ENCODE data around the gene IFT88. TPM values are rescaled to one million over a fixed set of nuclear protein-coding genes. Genes with fewer than 3 reads are reported as not detected.

IFT88 gene
- polyA plus RNA-seq, 1 of the 3 experiments (the other 2 are of a cell fraction), result 6.2 TPM

- Histone ChIP-seq H3K36me3 (replicated peaks in 1 of 2; ENCODE audit: control insufficient read depth in 1 of 2, insufficient read depth in 2 of 2, low read length in 1 of 2) (no peaks in the 10 kb centered on the region), H2AFZ (ENCODE audit: low read depth) (no peak overlapping the region), H3F3A (replicated peaks; ENCODE audit: insufficient read depth) (peaks cover 21% of the 10 kb centered on the region), H3K9me2 (no peaks in the 10 kb centered on the region), H3K9ac (no peak overlapping the region), H4K20me1 (ENCODE audit: insufficient read depth) (no peaks in the 10 kb centered on the region), H3K27me3 (ENCODE audit: insufficient read depth) (no peaks in the 10 kb centered on the region), H3K4me2 (no peak overlapping the region), H3K9me3 (no peaks in the 10 kb centered on the region), H3K4me1 (ENCODE audit: control insufficient read depth in 1 of 2, insufficient read depth in 2 of 2, low read depth in 1 of 2, low read length in 1 of 2) (peaks cover 4 to 18% of the 10 kb centered on the region in 2 experiments; a peak in 3 of 4 replicates), H3K4me3 (ENCODE audit: low read depth in 2 of 2, low read length in 1 of 2) (no peak overlapping the region), H3K27ac (ENCODE audit: low read depth in 2 of 2, low read length in 1 of 2) (no peak overlapping the region), H3K79me2 (ENCODE audit: insufficient read depth) (no peaks in the 10 kb centered on the region)
- WGBS (ENCODE audit: low lambda C conversion rate), result 89% methylated on average over 15 of the region's 15 CpGs
- ChIA-PET CTCF (interaction anchor here (7.3 kb wide), 1 partner anchor 111 kb away, joined by 76 read pairs; no protein-coding TSS in a partner anchor), POLR2A (no interaction called here)
- no peak for TF ChIP-seq CTCF (IDR thresholded peaks at IDR 0.05)
- TF ChIP-seq GATA2 (CRISPR knock-in tag; IDR thresholded peaks at IDR 0.05), result no peak
- no peak for TF ChIP-seq IRF3 (IDR thresholded peaks at IDR 0.05; ENCODE audit: low read depth, low read length)
- TF ChIP-seq RXRA (IDR thresholded peaks at IDR 0.05; ENCODE audit: borderline replicate concordance, low read depth), result no peak
- no peak for TF ChIP-seq RFX5 (IDR thresholded peaks at IDR 0.05; ENCODE audit: low read length)
- TF ChIP-seq TAF1 (IDR thresholded peaks at IDR 0.05; ENCODE audit: borderline replicate concordance, low read depth, low read length), result no peak
- no peak for TF ChIP-seq ELF1 (IDR thresholded peaks at IDR 0.05)
- no peak for TF ChIP-seq NRF1 (IDR thresholded peaks at IDR 0.05; ENCODE audit: low read depth, low read length)
- no peak for TF ChIP-seq YY1 (IDR thresholded peaks at IDR 0.05; ENCODE audit: low read depth)
- no peak for TF ChIP-seq TEAD4 (IDR thresholded peaks at IDR 0.05; ENCODE audit: borderline replicate concordance, insufficient read depth)
- TF ChIP-seq GABPA (IDR thresholded peaks at IDR 0.05; ENCODE audit: low read depth), result no peak
- DNase-seq, result no peak
These were observed 150.0 kb downstream of the IFT88 start for GRCh38 chr13:20716951-20717350.

- no peaks in the 10 kb centered on the region for H3K9me2 ChIP-seq
- DNase-seq, result no peak
- H4K20me1 ChIP-seq (ENCODE audit: insufficient read depth), result no peaks in the 10 kb centered on the region
- H3K79me2 ChIP-seq (ENCODE audit: insufficient read depth), result no peaks in the 10 kb centered on the region
- H3K36me3 ChIP-seq (replicated peaks in 1 of 2; ENCODE audit: control insufficient read depth in 1 of 2, insufficient read depth in 2 of 2, low read length in 1 of 2), result no peaks in the 10 kb centered on the region
- no peak overlapping the region for H3K9ac ChIP-seq
- H3K27ac ChIP-seq (ENCODE audit: low read depth in 2 of 2, low read length in 1 of 2), result no peak overlapping the region
- peaks cover 19% of the 10 kb centered on the region for H3F3A ChIP-seq (replicated peaks; ENCODE audit: insufficient read depth)
- H3K27me3 ChIP-seq (ENCODE audit: insufficient read depth), result no peaks in the 10 kb centered on the region
- WGBS (ENCODE audit: low lambda C conversion rate), result 94% methylated on average over 38 of the region's 44 CpGs
- CTCF ChIA-PET, result interaction anchor here (0.6 to 7.3 kb wide), 2 partner anchors 110 to 474 kb away, joined by 4 to 76 read pairs; no protein-coding TSS in a partner anchor
- TF ChIP-seq POLR2AphosphoS5 (IDR thresholded peaks at IDR 0.05; ENCODE audit: low read depth, low read length) (no peak), GATA2 (CRISPR knock-in tag; IDR thresholded peaks at IDR 0.05) (no peak), RCOR1 (IDR thresholded peaks at IDR 0.05; ENCODE audit: low read length) (no peak), NRF1 (IDR thresholded peaks at IDR 0.05; ENCODE audit: low read depth, low read length) (no peak)
- H2AFZ ChIP-seq (ENCODE audit: low read depth), result no peak overlapping the region
- H3K9me3 ChIP-seq, result no peaks in the 10 kb centered on the region
- no peak overlapping the region for H3K4me2 ChIP-seq
- H3K4me1 ChIP-seq (ENCODE audit: control insufficient read depth in 1 of 2, insufficient read depth in 2 of 2, low read depth in 1 of 2, low read length in 1 of 2), result peaks cover 4 to 16% of the 10 kb centered on the region in 2 experiments; a peak in 3 of 4 replicates
- H3K4me3 ChIP-seq (ENCODE audit: low read depth in 2 of 2, low read length in 1 of 2), result no peak overlapping the region
- POLR2A ChIA-PET, result no interaction called here
These were observed 150.9 kb downstream of the IFT88 start for GRCh38 chr13:20717581-20718542.
